K562 (cell line): ENCODE results near the gene LZTS3. TPM values are rescaled to one million over a fixed set of nuclear protein-coding genes. Genes with fewer than 3 reads are reported as not detected.
"Not testable (repeated sequence)": the region's sequence is repeated elsewhere in the genome, so short reads cannot be mapped to it uniquely, and the experiment has no call there.

Experiments
- ATAC-seq: fragments of 200-7000 bp; cut with Tn5 transposase; 3 replicates; pipeline ENCODE4 v1.9.1; 2020; ENCODE audit warnings: moderate library complexity
- BruUV-seq: library from RNA; stranded (reverse); fragments of 400-500 nt; replicated peaks from 2 replicates; lab custom pipeline; 2021; lab: Mats Ljungman, UMichigan
- CTCF ChIA-PET: fragments of 300-600 bp; formaldehyde crosslinking; extraction: SDS; loops from one replicate; lab custom pipeline; 2021; ENCODE audit warnings: low intra/inter-chr PET ratio; lab: Yijun Ruan, JAX
- POLR2A ChIA-PET: fragments of 300-600, 350-650 bp; sonication (Branson Sonifier 250); formaldehyde crosslinking; extraction: SDS; loops from one replicate; lab custom pipeline; 2021; ENCODE audit warnings: antibody characterized with exemption, inconsistent platforms; lab: Yijun Ruan, JAX
- DNase-seq, 4 experiments: peaks; one replicate each; pipeline versions ENCODE4 v3.0.0 to v3.0.0-alpha.2; 2011 to 2018; ENCODE audit warnings: low spot score in 3 of 4, mixed read lengths in 3 of 4; ENCODE audit errors: extremely low read depth in 1 of 4
- FAIRE-seq: peaks from 2 replicates; lab custom pipeline; 2011; peaks lifted over from hg19 to GRCh38; lab: Jason Lieb, UNC
- H2AFZ ChIP-seq: 2 replicates; pipeline ENCODE4 v1.6.0; 2011; ENCODE audit warnings: low read depth, low read length, control low read depth, inconsistent platforms
- H3K27ac ChIP-seq: fragments of 200-600 bp; 3 replicates; pipeline ENCODE4 v1.8.0; 2011; ENCODE audit warnings: low read depth, mild to moderate bottlenecking, control low read depth, inconsistent platforms, low read length, moderate library complexity, mixed read lengths; ENCODE audit errors: extremely low read depth
- H3K27me3 ChIP-seq, 2 experiments: fragments of 300-600 bp in 1 of 2; 2 replicates in 1 of 2; 3 replicates in 1 of 2; pipeline versions ENCODE4 v1.6.0 to v1.8.0; 2011; ENCODE audit warnings: inconsistent platforms in 2 of 2, low read length in 2 of 2, mild to moderate bottlenecking in 1 of 2, mixed read lengths in 1 of 2, moderate library complexity in 1 of 2; ENCODE audit not compliant: control insufficient read depth in 2 of 2, insufficient read depth in 2 of 2
- H3K36me3 ChIP-seq: fragments of 300-600 bp; 3 replicates; pipeline ENCODE4 v1.8.0; 2011; ENCODE audit warnings: mild to moderate bottlenecking, low read length, inconsistent platforms; ENCODE audit not compliant: control insufficient read depth, insufficient read depth
- H3K4me1 ChIP-seq, 2 experiments: fragments of 200-600 bp in 1 of 2; replicated peaks in 1 of 2; 2 replicates in 1 of 2; 3 replicates in 1 of 2; pipeline versions ENCODE4 v1.5.1 to v1.8.0; 2011; ENCODE audit warnings: inconsistent platforms in 2 of 2, low read length in 2 of 2, mild to moderate bottlenecking in 1 of 2, mixed read lengths in 1 of 2, moderate library complexity in 1 of 2; ENCODE audit not compliant: control insufficient read depth in 2 of 2, insufficient read depth in 2 of 2
- H3K4me2 ChIP-seq: 2 replicates; pipeline ENCODE4 v1.6.1; 2011; ENCODE audit warnings: low read length, control low read depth, inconsistent platforms, mixed read lengths; ENCODE audit not compliant: insufficient read depth
- H3K4me3 ChIP-seq: fragments of 200-600 bp; sonication (generic), shearing (Covaris generic); 2 replicates; pipeline ENCODE4 v1.5.1; 2016; ENCODE audit warnings: control low read depth, inconsistent platforms
- H3K79me2 ChIP-seq: fragments of 200-600 bp; 3 replicates; pipeline ENCODE4 v1.8.0; 2011; ENCODE audit warnings: low read length, inconsistent platforms; ENCODE audit not compliant: control insufficient read depth, insufficient read depth
- H3K9ac ChIP-seq, 2 experiments: 2 replicates each; pipeline versions ENCODE4 v1.6.0 to v1.6.1; 2011; ENCODE audit warnings: low read depth in 2 of 2, low read length in 2 of 2, control low read depth in 1 of 2, inconsistent platforms in 1 of 2, mild to moderate bottlenecking in 1 of 2, mixed read lengths in 1 of 2; ENCODE audit not compliant: insufficient read depth in 1 of 2
- H3K9me1 ChIP-seq: one replicate; pipeline ENCODE4 v1.6.0; 2011; ENCODE audit warnings: inconsistent platforms, mild to moderate bottlenecking, low read length, moderate library complexity; ENCODE audit not compliant: control insufficient read depth, insufficient read depth
- H3K9me3 ChIP-seq: replicated peaks from 2 replicates; pipeline ENCODE4 v1.5.1; 2011; ENCODE audit warnings: low read depth, low read length, inconsistent platforms; ENCODE audit not compliant: control insufficient read depth, insufficient read depth
- H4K20me1 ChIP-seq: replicated peaks from 2 replicates; pipeline ENCODE4 v1.6.1; 2011; ENCODE audit warnings: low read length, inconsistent platforms, mixed read lengths; ENCODE audit not compliant: control insufficient read depth, insufficient read depth
- ADNP ChIP-seq: fragments of 200-800 bp; sonication (Bioruptor generic); IDR thresholded peaks from 2 replicates; pipeline ENCODE4 v1.6.1; 2016; ENCODE audit warnings: missing genetic modification characterization, missing compliant biosample characterization
- KAT8 ChIP-seq: fragments of 450-650 bp; IDR thresholded peaks from 2 replicates; pipeline ENCODE4 v1.6.1; 2016; ENCODE audit warnings: low read depth, mild to moderate bottlenecking
- MAFF ChIP-seq: IDR thresholded peaks from 2 replicates; pipeline ENCODE4 v1.6.1; 2012; ENCODE audit warnings: low read length, improper control_type of control experiment
- POLR2B ChIP-seq: fragments of 450-650 bp; IDR thresholded peaks from 2 replicates; pipeline ENCODE4 v1.6.1; 2018; ENCODE audit warnings: low read depth; ENCODE audit not compliant: partially characterized antibody
- SIRT6 ChIP-seq: IDR thresholded peaks from one replicate; pipeline ENCODE4 v1.6.1; 2012; ENCODE audit warnings: low read depth, mild to moderate bottlenecking, control low read depth, inconsistent platforms, low read length, moderate library complexity
- TRIM28 ChIP-seq: fragments of 450-650 bp; IDR thresholded peaks from 2 replicates; pipeline ENCODE4 v1.6.1; 2017
- VEZF1 ChIP-seq: fragments of 200-800 bp; sonication (Bioruptor generic); IDR thresholded peaks from 2 replicates; pipeline ENCODE4 v1.6.1; 2017; ENCODE audit warnings: missing genetic modification characterization, missing compliant biosample characterization
- ZKSCAN8 ChIP-seq: fragments of 200-800 bp; sonication (Bioruptor generic); IDR thresholded peaks from 2 replicates; pipeline ENCODE4 v1.6.1; 2016; ENCODE audit warnings: missing genetic modification characterization, missing compliant biosample characterization
- ZNF124 ChIP-seq: sonication (generic); formaldehyde crosslinking; IDR thresholded peaks from 2 replicates; pipeline ENCODE4 v1.8.1; 2022; ENCODE audit warnings: missing genetic modification reagents
- ZNF140 ChIP-seq: fragments of 250-450 bp; sonication (Bioruptor Pico); IDR thresholded peaks from 2 replicates; pipeline ENCODE4 v1.8.0; 2021; ENCODE audit warnings: moderate library complexity, mild to moderate bottlenecking, inconsistent platforms
- ZNF217 ChIP-seq: sonication (generic); formaldehyde crosslinking; IDR thresholded peaks from 2 replicates; pipeline ENCODE4 v1.8.0; 2022; ENCODE audit warnings: mild to moderate bottlenecking, missing genetic modification reagents
- WGBS: fragments of 100-300 bp; shearing (Covaris generic); methylation state at CpG from one replicate; pipeline ENCODE4 v1.1.6; 2016; ENCODE audit warnings: low coverage, mixed read lengths; ENCODE audit not compliant: insufficient coverage; ENCODE audit errors: missing lambda C conversion rate; 5-methylcytosine and 5-hydroxymethylcytosine counted together
- in situ Hi-C: fragments of 300-500 bp; cut with MboI; formaldehyde crosslinking; loops from 4 replicates; pipeline ENCODE4 v1.15.0; 2018; ENCODE audit warnings: inconsistent platforms, mixed read lengths
- intact Hi-C: fragments of 100-400 bp; cut with micrococcal nuclease; formaldehyde crosslinking; loops from 2 replicates; pipeline ENCODE4 v1.14.2; 2022
- polyA plus RNA-seq, 8 experiments: library from polyadenylated mRNA; depleted of rRNA in 4 of 8; stranded (reverse) in 5 of 8; unstranded in 3 of 8; fragments of >200 nt; fragmentation: Nextera tagmentation in 2 of 8; fragmentation: Illumina TruSeq in 1 of 8; extraction: Ambion mirVana in 2 of 8; extraction: Trizol in 1 of 8; gene quantifications; 2 replicates each; pipeline versions ENCODE4 v1.2.1 to v1.2.3, GENCODE V29; 2011 to 2014; ENCODE audit warnings: inconsistent platforms in 1 of 8, missing spikeins in 1 of 8
- total RNA-seq, 7 experiments: library from RNA; depleted of rRNA in 6 of 7; stranded (reverse); fragments of >200 nt in 6 of 7; fragmentation: Illumina TruSeq in 2 of 7; extraction: Trizol in 2 of 7; gene quantifications; 2 replicates each; pipeline versions ENCODE4 v1.2.1 to v1.2.3, GENCODE V29; 2011 to 2021; ENCODE audit warnings: low replicate concordance in 1 of 7
- TF ChIP-seq, protein P1 (sequence below): fragments of 250-450 bp; sonication (Bioruptor Pico); IDR thresholded peaks from 2 replicates; pipeline ENCODE4 v1.8.0; 2021; ENCODE audit warnings: moderate library complexity, mild to moderate bottlenecking, inconsistent platforms
- TF ChIP-seq, protein P2 (sequence below): fragments of 250-450 bp; sonication (Bioruptor Pico); IDR thresholded peaks from 2 replicates; pipeline ENCODE4 v1.5.0; 2020; ENCODE audit warnings: mild to moderate bottlenecking

Gene LZTS3
- total and polyA plus RNA-seq, 9 of the 15 experiments (the other 6 are each of a cell fraction or from before 2014, with no cell fraction given), result 0.07 to 2.9 (median 2.0) TPM

DNA sequence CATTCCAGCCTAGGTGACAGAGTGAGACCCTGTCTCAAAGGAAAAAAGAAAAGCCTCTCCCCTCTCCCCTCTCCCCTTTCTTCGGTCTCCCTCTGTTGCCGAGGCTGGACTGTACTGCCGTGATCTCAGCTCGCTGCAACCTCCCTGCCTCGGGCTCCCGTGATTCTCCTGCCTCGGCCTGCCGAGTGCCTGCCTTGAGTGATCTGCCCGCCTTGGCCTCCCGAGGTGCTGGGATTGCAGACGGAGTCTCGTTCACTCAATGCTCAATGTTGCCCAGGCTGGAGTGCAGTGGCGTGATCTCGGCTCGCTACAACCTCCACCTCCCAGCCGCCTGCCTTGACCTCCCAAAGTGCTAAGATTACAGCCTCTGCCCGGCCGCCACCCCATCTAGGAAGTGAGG lies 49.2 kb downstream of the LZTS3 start:
- in situ Hi-C loops, result not testable (repeated sequence)

DNA sequence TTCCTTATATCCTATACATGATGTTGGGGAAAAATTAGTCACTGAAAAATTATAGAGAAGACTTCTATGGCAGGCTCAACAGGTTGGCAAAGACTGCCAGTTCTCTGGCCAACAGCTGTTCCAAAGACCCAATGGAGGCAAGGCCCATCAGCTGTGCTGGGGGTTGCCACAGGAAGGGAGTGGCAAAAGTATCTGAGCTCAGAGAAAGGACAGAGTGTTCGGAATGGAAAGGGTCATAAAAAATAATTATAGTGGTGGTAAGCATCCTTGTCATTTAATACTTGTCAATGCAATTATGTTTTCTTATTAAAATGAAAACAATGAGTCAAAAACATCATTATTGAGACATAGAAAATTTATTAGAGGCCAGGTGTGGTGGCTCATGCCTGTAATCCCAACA lies 49.8 kb downstream of the LZTS3 start:
- Histone ChIP-seq H3K27ac (no peak overlapping the region), H2AFZ (no peak overlapping the region), H4K20me1 (no peaks in the 10 kb centered on the region), H3K9ac (no peak overlapping the region), H3K9me1 (no peaks in the 10 kb centered on the region), H3K36me3 (peaks cover 21% of the 10 kb centered on the region; the same call in 2 of the 3 replicates), H3K4me2 (no peak overlapping the region), H3K79me2 (no peaks in the 10 kb centered on the region), H3K9me3 (no peaks in the 10 kb centered on the region), H3K4me1 (peaks cover 0 to 2% of the 10 kb centered on the region in 2 experiments; a peak in 1 of 5 replicates), H3K4me3 (no peak overlapping the region), H3K27me3 (no peaks in the 10 kb centered on the region)
- no peak for DNase-seq
- no CpG with 5 or more reads among the region's 1 CpG for WGBS
- no peak for FAIRE-seq
- POLR2A ChIA-PET, result no interaction called here
- ATAC-seq, result no peak
- CTCF ChIA-PET, result no interaction called here
- intact Hi-C loops, result no loop called here
- BruUV-seq, result no TSS peak
- in situ Hi-C loops, result no loop called here
- TF ChIP-seq ZNF217 (CRISPR knock-in tag) (no peak), TRIM28 (no peak), KAT8 (no peak), POLR2B (no peak), ZKSCAN8 (CRISPR knock-in tag) (no peak), ADNP (no peak), ZNF140 (no peak), MAFF (no peak), SIRT6 (no peak), ZNF124 (CRISPR knock-in tag) (no peak), VEZF1 (no peak)
- TF ChIP-seq, protein P1, sequence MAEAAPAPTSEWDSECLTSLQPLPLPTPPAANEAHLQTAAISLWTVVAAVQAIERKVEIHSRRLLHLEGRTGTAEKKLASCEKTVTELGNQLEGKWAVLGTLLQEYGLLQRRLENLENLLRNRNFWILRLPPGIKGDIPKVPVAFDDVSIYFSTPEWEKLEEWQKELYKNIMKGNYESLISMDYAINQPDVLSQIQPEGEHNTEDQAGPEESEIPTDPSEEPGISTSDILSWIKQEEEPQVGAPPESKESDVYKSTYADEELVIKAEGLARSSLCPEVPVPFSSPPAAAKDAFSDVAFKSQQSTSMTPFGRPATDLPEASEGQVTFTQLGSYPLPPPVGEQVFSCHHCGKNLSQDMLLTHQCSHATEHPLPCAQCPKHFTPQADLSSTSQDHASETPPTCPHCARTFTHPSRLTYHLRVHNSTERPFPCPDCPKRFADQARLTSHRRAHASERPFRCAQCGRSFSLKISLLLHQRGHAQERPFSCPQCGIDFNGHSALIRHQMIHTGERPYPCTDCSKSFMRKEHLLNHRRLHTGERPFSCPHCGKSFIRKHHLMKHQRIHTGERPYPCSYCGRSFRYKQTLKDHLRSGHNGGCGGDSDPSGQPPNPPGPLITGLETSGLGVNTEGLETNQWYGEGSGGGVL (CRISPR knock-in tag), result no peak
- TF ChIP-seq, protein P2, sequence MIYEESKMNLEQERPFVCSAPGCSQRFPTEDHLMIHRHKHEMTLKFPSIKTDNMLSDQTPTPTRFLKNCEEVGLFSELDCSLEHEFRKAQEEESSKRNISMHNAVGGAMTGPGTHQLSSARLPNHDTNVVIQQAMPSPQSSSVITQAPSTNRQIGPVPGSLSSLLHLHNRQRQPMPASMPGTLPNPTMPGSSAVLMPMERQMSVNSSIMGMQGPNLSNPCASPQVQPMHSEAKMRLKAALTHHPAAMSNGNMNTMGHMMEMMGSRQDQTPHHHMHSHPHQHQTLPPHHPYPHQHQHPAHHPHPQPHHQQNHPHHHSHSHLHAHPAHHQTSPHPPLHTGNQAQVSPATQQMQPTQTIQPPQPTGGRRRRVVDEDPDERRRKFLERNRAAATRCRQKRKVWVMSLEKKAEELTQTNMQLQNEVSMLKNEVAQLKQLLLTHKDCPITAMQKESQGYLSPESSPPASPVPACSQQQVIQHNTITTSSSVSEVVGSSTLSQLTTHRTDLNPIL (CRISPR knock-in tag), result no peak

More for the DNA sequence above, 49.2 kb downstream of the LZTS3 start:
- H3K27me3 ChIP-seq, CTCF ChIA-PET, BruUV-seq, H3K9me3 ChIP-seq, H3K27ac ChIP-seq, H3K4me2 ChIP-seq, H4K20me1 ChIP-seq, H3K9me1 ChIP-seq, H3K4me3 ChIP-seq, POLR2A ChIA-PET, H3K9ac ChIP-seq, intact Hi-C loops, FAIRE-seq, DNase-seq, H3K79me2 ChIP-seq, H2AFZ ChIP-seq, H3K4me1 ChIP-seq, ATAC-seq: not testable (repeated sequence)
- peaks cover 19% of the 10 kb centered on the region; the same call in 2 of the 3 replicates for H3K36me3 ChIP-seq
- 100% methylated on average over 1 of the region's 18 CpGs for WGBS
